Measurements from ENCODE around the gene PCSK4. TPM values are rescaled to one million over a fixed set of nuclear protein-coding genes. Genes with fewer than 3 reads are reported as not detected.

PCSK4 gene
- total and polyA plus RNA-seq, 2 of the 13 experiments (the other 11 are each of a cell fraction or from before 2014, with no cell fraction given), result 2.0 to 2.7 TPM

GRCh38 chr19:1489463-1490310 is 463 bp downstream of the PCSK4 start (continued):
- no peak for TF ChIP-seq ZNF282 (IDR thresholded peaks at IDR 0.05; ENCODE audit: partially characterized antibody)
- TF ChIP-seq ZNF256 (CRISPR knock-in tag; conservative IDR thresholded peaks at IDR 0.05), result no peak
- no peak for TF ChIP-seq ZZZ3 (CRISPR knock-in tag; IDR thresholded peaks at IDR 0.05; ENCODE audit: borderline replicate concordance)
- TF ChIP-seq DPF2 (CRISPR knock-in tag; IDR thresholded peaks at IDR 0.05; ENCODE audit: borderline replicate concordance, low read depth), result no peak
- no peak for TF ChIP-seq ZBTB3 (CRISPR knock-in tag; IDR thresholded peaks at IDR 0.05; ENCODE audit: borderline replicate concordance, low read depth)
- 0 out of 2 replicates have a peak, but pooled peaks have one; percentile 11 for TF ChIP-seq EED (CRISPR knock-in tag; IDR thresholded peaks at IDR 0.05)
- no peak for TF ChIP-seq DMAP1 (CRISPR knock-in tag; IDR thresholded peaks at IDR 0.05)
- no peak for TF ChIP-seq ETV6 (CRISPR knock-in tag; conservative IDR thresholded peaks at IDR 0.05)
- no peak for TF ChIP-seq ETS1 (CRISPR knock-in tag; IDR thresholded peaks at IDR 0.05)
- no peak for TF ChIP-seq HINFP (CRISPR knock-in tag; IDR thresholded peaks at IDR 0.05; ENCODE audit: low read depth)
- TF ChIP-seq KLF16 (CRISPR knock-in tag; IDR thresholded peaks at IDR 0.05), result no peak
- TF ChIP-seq DMTF1 (CRISPR knock-in tag; IDR thresholded peaks at IDR 0.05), result no peak
- peak; percentile 22; the same call in 1 of the 2 replicates for TF ChIP-seq MED13 (CRISPR knock-in tag; IDR thresholded peaks at IDR 0.05)
- no peak for TF ChIP-seq ZNF3 (CRISPR knock-in tag; IDR thresholded peaks at IDR 0.05)
- TF ChIP-seq ZNF724P (CRISPR knock-in tag; IDR thresholded peaks at IDR 0.05; ENCODE audit: borderline replicate concordance), result no peak
- TF ChIP-seq ZNF710 (CRISPR knock-in tag; IDR thresholded peaks at IDR 0.05; ENCODE audit: borderline replicate concordance), result no peak
- no peak for TF ChIP-seq TEAD3 (CRISPR knock-in tag; optimal IDR thresholded peaks at IDR 0.05; ENCODE audit: borderline replicate concordance)
- TF ChIP-seq ZNF572 (CRISPR knock-in tag; IDR thresholded peaks at IDR 0.05), result no peak; the same call in 1 of the 2 replicates
- TF ChIP-seq RFX1 (IDR thresholded peaks at IDR 0.05), result no peak
- no peak for TF ChIP-seq ZNF562 (CRISPR knock-in tag; IDR thresholded peaks at IDR 0.05; ENCODE audit: borderline replicate concordance)
- TF ChIP-seq AHR (CRISPR knock-in tag; IDR thresholded peaks at IDR 0.05), result no peak
- peak; percentile 85 for TF ChIP-seq PHF8 (CRISPR knock-in tag; IDR thresholded peaks at IDR 0.05)
- no peak for TF ChIP-seq PHF20 (CRISPR knock-in tag; IDR thresholded peaks at IDR 0.05)
- no peak for TF ChIP-seq ZNF232 (CRISPR knock-in tag; IDR thresholded peaks at IDR 0.05; ENCODE audit: borderline replicate concordance)
- no peak for TF ChIP-seq MAF1 (CRISPR knock-in tag; IDR thresholded peaks at IDR 0.05; ENCODE audit: borderline replicate concordance)

All from HepG2 (cell line).